Body of pancreas (tissue), 4 donors: Measurements from ENCODE around the gene ZSWIM7.

Experiments used
- POLR2A ChIP-seq, 3 donors: fragments of 450-650 bp; IDR thresholded peaks; one replicate each; pipeline ENCODE4 v1.6.1; 2016; ENCODE audit warnings: antibody characterized with exemption in 3 of 3, mild to moderate bottlenecking in 2 of 3
- TF ChIP-seq, protein P1 (sequence below), 7 experiments: fragments of 450-650 bp in 4 of 7; fragments of 200-600 bp in 3 of 7; sonication (generic) in 3 of 7; IDR thresholded peaks; one replicate each; pipeline ENCODE4 v1.5.1; 2016 to 2019; ENCODE audit warnings: antibody characterized with exemption in 7 of 7

DNA sequence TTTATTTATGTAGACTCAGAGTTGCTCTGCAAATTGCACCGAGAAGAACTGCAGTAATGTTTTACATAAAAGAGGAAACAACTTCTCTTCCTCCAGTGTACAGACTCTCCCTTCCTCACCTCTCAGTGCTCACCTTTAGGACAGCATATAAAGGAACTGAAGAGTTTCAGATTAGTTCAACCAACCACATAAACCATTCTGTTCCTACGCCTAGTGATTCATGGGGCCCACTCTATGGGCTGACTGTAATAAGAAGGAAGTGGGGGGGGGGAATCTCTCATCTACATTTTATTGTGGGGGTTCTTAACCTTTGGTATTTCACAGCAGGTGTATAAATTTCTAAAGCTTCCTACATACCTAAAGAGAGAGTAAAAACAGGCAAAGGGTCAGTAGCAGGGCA is 18.3 kb downstream of the ZSWIM7 start:
- TF ChIP-seq, protein P1, sequence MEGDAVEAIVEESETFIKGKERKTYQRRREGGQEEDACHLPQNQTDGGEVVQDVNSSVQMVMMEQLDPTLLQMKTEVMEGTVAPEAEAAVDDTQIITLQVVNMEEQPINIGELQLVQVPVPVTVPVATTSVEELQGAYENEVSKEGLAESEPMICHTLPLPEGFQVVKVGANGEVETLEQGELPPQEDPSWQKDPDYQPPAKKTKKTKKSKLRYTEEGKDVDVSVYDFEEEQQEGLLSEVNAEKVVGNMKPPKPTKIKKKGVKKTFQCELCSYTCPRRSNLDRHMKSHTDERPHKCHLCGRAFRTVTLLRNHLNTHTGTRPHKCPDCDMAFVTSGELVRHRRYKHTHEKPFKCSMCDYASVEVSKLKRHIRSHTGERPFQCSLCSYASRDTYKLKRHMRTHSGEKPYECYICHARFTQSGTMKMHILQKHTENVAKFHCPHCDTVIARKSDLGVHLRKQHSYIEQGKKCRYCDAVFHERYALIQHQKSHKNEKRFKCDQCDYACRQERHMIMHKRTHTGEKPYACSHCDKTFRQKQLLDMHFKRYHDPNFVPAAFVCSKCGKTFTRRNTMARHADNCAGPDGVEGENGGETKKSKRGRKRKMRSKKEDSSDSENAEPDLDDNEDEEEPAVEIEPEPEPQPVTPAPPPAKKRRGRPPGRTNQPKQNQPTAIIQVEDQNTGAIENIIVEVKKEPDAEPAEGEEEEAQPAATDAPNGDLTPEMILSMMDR (IDR thresholded peaks at IDR 0.05) = no peak
- TF ChIP-seq POLR2A (IDR thresholded peaks at IDR 0.05) = no peak
